Activated CD8-positive, alpha-beta memory T cell treated with anti-CD3 and anti-CD28 coated beads for 1 hour (primary cell): ENCODE data around the gene COL4A2.

Experiments used
- DNase-seq, 2 donors: peaks; one replicate each; pipeline ENCODE4 v3.0.0-alpha.2; 2020; ENCODE audit warnings: low read depth in 1 of 2; ENCODE audit errors: extremely low read depth in 1 of 2

Gene COL4A2

DNA sequence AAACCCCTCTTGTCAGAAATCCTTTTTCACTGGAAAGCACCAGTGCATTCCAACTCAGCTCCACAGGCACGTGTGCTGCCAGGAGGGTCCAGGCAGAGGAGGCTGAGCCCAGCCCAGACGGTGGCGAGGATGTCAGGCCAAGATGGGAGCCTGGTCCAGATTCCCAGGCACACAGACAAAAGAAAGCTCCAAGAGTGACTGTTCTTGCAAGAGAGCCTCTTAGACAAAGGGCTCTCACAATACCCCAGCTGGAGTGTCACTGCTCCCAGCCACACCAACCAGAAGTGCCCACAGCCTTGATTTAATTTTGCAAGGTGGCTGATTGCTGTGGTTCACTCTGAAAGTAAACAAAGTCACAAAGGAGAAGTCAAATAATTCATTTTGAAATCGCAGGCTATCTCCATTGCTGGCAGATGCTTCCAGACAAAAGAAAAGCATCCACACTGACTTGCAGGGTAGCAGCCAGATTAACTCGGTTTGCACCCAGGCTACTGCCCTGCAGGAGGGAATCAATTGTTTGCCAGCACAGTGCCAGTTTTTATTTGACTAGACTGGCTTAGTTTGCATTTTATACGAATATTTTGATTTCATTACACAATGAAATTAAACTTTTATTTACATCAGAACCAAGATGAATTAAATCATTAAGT lies 159.3 kb downstream of the COL4A2 start:
- DNase-seq: no peak

DNA sequence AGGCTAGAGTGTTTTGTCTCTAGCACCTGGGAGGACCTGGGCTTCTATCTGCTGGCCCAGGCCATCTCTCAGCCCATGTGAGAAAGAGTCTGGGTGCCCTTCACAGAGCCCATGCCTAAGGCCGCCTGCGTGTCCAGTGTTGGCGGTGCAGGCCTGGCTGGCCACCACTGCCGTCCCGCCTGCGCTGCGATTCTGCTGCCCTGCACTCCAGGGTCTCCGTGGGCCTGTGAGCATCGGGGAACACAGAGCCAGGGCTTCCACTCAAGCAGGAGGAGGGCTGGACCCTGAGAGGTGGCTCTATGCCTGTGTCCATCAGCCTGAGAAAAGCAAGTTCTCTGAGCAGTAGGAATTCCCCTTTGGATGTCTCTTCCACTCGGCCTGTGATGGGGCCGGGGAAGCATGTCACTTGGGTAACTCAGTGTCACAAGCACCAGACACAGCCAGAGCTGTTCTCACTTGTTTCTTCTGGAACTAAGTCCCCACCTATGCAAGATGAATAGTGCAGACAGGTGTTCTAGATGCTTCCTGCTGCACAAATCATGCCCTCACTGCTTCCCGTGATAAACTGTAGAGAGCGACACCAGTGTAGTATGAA lies 160.5 kb downstream of the COL4A2 start:
- DNase-seq: no peak

DNA sequence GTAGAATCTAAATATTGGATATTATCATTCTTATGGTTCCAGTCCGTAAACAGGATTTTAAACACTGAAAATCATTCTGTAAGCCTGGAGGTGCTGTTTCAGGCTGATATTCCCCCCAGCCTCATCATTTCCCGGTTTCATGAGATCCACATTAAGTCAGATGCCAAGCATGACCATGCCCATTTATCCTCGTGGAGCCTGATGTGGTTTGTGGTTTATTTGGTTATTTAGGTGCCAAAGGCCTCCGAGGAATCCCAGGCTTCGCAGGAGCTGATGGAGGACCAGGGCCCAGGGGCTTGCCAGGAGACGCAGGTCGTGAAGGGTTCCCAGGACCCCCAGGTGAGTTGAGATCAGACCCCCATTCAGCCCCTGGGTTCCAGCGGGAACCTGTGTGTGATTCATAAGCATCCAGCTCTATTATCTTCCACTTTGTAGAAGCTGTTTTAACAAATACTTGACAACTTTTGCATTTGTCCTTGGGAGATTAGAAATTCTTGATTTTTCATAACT lies 162.0 kb downstream of the COL4A2 start:
- no peak for DNase-seq

DNA sequence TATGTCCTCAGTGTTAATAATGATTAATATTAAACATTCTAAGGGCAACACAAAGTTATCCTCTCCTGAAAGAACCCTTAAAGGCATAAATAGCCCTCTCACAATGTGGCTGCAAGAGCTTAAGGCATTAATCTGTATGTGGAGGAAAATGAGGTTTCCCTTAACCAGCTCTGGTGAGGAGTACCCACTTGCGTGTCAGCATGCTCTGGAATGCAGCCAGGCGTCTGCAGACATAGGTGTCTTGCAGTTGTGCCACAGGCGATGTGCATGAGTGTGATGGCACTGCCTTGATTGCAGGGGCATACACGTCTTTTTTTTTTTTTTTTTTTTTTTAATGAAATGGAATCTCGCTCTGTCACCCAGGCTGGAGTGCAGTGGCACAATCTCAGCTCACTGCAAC lies 162.5 kb downstream of the COL4A2 start:
- DNase-seq: no peak

DNA sequence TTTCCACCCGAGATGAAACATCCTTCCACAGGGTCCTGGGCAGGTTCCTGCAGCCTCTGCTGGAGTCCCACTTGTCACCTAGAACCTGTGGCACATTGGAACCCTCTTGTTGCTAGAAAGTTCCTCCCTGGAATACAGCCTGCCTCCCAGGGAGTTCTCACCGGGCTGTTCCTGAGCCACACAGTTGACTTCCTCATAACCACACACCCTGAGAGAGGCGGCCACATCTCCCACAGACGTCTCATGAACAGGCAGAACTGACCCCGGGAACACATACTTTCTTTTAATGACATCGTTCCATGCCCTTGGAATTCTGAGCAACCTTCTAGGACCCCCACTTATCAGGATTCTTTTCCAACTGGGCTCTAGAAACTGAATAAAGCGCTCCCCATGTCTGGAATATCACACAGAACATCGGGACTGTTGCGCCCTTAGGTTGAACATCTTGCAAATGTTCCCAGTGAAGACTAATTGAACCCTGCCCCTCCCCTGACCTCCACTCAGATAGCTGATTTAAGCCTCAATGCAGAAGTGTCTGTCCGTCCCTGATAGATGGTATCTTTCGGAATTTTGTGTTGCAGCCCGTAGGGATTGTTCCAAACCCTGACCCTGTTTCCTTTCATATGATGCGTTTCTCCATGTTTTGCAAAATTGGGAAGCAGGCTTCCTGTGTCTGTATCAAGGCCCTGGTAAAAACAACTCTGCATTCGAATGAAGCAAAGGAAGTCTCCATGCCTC lies 163.4 kb downstream of the COL4A2 start:
- no peak for DNase-seq

DNA sequence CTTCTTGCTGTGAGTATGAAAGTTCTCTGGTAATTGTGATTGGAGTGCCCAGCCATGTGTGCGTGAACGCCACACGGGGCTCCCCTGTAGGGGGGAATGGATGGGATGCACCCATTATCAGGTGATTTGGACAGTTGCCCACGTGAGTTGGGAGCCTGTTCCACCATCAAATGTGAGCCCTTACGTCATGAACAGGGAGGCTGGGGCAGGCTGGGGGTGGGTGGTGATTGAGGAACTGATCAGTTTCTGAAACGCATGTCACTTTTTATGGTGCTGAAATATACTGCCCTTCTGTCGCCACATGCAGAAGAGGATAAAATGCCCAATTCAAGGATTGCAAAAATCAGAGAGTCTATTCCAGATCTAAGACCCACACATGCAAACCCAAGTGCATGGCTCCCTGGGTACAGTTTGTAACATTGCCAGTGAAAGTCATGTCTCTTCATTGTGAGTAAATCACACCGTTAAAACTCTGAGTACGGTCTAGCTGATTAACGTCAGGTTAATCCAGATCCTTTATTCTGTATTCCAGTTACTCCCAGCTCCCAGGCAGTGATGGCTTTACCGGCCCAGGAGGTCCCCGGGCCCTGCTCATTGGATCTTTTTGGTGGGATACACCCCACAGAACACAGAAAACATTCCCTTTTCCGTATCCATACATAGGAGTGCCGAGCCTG lies 164.2 kb downstream of the COL4A2 start:
- DNase-seq: no peak

DNA sequence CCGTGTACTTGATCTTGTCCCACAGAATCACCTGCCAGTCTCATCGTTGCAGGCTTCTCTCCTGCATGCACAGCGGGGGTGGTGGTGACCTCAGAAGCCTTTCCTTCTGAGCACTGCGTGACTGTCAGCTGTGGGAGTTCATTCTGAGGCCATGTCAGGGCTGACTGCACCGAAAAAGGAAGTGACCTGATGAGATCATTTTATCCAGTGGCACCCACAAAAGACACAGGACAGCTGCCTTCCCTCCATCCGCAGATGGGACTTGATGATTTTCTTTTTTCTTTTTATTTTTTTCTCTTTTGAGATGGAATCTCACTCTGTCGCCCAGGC lies 164.7 kb downstream of the COL4A2 start:
- no peak for DNase-seq

DNA sequence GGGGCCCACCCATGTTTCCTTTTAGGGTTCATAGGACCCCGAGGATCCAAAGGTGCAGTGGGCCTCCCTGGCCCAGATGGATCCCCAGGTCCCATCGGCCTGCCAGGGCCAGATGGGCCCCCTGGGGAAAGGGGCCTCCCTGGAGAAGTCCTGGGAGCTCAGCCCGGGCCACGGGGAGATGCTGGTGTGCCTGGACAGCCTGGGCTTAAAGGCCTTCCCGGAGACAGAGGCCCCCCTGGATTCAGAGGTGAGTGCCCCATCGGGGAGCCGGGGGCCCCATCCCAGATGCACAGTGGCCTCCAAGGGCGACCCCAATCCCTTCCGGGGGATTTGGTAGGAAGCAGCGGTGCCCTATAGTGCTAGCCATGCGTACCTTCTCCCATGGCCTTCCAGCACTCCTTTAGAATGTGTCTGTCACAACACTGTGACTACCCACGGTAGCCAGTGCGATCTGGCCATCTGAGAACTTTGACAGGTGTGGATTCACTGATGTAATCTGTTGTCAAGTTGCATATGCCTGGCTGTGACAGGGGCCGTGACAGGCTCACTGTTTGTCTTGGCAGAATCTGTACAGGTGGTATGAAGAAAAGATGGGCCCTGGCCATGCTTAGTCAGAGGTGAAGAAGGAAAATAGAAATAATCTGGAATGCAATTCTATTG lies 165.9 kb downstream of the COL4A2 start:
- no peak for DNase-seq

DNA sequence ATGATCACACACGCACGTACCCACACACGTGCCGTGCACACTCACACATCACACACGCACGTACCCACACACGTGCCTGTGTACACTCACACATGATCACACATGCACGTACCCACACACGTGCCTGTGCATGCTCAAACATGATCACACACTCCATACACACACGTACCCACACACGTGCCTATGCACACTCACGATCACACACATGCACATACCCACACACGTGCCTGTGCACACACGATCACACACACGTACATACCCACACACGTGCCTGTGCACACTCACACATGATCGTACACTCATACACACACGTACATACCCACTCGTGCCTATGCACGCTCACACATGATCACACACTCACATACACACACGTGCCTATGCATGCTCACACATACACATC lies 167.6 kb downstream of the COL4A2 start:
- DNase-seq: no peak

DNA sequence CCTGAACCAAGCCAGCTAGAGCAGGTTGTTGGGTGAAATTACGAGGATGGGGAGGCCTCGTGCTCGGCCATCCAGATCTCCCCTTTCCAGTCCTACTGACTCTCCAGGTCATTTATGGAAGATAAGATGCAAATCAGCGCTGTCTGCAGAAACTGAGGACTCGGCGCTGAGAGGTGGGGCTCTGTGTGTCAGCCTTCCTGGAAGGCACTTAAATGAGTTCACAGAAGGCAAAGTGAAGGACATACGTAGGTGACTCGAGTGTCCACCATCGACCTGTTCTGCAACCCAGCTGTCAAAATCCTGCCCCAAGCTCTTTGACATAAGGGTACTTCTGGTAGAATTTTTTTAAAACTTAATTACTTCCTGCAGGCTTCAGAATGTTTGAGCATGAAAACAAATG lies 168.0 kb downstream of the COL4A2 start:
- no peak for DNase-seq

DNA sequence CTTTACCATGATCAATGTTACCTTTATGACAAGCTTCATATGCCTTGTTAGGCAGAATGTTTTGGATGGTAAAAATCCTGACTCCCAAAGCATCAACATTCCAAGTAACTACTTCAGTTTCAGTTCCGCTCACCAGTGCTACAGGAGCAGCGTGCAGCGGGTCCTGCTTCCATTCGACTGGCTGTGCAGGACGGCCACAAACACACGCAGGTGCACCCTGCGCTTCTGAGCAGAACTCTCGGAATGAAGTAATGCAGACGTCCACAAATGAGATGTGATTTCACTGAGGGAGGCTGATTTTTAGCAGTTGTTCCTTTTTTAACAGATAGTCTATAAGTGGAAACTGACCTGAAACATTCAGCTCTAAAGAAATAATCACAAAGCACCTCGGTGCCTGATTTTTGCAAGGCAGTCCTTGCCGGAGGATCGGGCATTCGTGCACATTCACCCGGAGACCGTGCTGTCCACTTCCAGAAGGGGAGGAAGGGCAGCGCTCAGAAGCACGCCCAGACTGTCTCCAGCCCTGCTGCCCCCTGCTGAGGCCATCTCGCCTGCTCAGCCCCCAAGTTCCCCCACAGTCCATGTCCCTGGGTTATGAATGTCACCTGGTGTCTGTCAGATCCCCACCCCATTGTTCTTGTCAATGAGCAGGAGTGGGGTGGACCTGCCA lies 168.6 kb downstream of the COL4A2 start:
- no peak for DNase-seq

DNA sequence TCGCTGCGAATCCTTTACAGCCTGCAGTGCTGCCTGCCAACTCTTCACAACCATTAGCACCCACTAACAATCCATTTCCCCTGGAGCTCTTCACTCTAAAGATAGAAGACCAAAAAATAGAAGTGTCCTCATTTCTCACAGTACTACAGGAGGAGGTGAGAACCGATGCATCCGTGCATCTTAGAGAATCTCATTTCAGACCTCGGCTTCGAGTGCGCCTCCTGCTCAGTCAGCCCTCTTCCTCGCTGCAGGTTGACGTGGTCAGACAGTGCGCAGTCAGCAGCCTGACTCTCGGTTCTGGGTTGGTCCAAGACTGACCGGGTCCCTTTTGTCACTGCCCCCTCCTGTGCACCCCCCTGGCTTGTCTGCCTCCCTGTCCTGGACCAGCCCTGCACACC lies 169.1 kb downstream of the COL4A2 start:
- DNase-seq: no peak

DNA sequence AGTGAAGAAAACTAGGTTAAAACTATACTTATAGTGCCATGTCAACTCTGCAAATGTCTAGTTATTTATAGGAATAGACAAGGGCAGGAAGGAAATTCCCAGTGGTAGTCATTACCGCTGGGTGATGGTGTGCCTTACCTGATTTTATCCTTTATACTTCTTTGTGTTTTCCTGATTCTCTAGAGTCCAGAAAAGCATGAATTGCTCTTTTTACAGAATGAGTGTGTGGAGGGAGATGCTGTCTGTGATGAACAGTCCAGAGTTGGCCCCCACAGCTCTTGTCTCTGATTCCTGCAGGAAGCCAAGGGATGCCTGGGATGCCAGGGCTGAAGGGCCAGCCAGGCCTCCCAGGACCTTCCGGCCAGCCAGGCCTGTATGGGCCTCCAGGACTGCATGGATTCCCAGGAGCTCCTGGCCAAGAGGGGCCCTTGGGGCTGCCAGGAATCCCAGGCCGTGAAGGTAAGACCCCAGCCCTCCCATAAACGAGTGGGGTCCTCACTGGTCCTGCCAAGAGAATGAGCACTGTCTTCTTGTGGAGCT lies 170.7 kb downstream of the COL4A2 start:
- no peak for DNase-seq

DNA sequence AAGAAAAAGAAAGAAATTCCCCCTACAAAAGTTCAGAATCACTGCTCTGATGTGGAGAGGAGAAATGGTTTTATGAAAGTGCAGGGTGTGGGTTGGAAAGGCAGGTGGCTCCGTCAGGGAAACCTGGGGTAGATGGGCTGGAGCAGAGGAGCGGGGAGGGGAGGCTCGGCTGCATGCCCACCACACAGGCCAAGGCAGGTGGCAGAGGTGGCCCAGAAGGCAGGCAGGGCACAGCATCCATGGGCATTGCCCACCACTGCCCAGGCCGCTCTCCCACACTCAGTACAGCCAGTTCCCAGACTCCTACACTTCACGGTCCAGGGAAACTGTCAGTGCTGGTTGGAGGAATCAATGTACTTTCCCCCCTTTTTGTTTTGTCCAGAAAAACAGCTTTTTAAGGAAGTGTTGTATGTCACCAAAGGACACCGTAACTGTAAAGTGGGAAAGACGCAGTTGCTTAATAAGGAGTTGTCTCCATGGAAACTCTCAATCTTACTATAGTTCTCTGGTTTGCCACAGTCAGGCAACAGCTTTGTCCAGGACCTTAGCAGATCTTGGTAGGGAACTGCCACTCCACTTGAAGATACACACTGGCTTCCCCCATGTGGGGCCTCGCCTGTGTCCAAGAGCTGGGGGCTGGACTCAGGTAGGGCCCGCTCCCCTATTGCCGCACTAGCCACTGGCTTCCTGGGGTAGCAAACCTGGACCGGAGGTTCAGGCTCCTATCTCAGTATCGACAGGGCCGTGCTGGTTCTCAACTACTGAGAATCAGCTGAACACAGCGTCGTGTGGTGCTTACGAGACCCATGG lies 171.5 kb downstream of the COL4A2 start:
- no peak for DNase-seq

DNA sequence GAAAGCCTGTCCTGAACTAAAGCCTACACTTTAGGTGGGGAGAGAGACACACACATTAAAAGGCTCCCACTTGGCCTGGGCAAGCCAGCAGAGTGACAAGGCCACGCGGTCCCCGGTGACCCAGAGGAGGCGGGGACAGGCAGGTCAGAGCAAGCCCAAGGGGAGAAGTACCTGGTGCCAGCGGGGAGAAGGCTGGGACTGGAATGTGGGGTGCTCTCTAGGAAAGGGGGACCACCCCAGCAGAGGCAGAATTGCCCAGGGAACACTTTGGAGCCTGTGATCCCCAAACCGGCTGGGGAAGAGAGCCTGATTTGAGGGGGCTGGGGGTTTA lies 172.1 kb downstream of the COL4A2 start:
- DNase-seq: no peak

DNA sequence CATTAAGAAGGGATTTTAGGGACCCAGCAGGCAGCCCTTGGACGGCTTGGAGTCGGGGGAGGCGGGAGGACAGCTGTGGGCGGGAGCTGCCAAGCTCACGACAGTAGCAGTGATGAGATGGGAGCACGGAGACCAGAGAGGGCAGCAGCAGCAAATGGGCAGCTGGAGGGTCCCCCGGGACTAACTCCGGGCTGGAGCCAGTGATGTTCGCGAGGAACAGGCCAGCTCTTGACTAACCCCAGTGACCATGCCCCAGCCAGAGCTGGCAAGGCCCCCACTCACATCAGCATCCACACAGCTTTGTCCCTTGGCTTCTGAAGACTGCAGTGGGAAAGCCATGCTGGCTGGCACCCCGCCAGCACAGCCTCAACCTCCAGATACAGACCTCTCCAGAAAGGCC lies 172.6 kb downstream of the COL4A2 start:
- DNase-seq: no peak

DNA sequence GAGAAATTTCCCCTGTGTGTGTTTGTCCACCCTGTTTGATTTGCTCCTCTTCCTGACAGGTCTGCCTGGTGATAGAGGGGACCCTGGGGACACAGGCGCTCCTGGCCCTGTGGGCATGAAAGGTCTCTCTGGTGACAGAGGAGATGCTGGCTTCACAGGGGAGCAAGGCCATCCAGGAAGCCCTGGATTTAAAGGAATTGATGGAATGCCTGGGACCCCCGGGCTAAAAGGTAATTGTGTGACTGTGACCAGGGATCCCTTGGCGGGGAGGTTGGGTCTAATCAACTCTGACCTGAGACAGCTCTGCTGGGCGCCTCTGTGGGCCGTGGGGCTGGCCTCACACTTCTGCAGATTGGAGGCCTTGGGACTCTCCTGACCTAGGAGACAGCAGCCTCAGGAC lies 173.1 kb downstream of the COL4A2 start:
- DNase-seq: no peak

DNA sequence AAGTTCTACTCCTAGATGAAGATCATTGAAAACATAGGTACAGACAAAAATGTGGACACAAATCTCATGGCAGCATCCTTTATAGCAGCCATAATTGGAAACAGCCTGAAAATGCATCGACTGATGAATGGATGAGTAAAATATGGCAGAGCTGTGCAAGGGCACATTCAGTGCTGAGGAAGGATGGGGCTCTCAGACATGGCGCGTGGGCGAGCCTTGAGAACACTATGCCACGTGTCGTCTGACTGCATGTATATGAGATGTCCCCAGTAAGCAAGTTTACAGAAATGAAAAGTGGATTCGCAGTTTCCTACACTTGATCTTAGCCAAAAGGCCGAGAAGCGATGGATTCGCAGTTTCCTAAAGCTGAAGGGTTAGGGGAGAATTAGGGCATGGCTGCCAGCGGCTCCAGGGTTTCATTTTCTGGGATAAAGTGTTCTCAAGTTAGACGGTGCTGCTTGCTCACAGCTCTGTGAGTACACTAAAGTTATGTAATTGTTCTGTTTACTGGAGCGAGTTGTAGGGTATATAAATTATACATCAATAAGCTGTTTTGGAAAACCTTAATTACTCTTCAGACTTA lies 176.4 kb downstream of the COL4A2 start:
- no peak for DNase-seq

DNA sequence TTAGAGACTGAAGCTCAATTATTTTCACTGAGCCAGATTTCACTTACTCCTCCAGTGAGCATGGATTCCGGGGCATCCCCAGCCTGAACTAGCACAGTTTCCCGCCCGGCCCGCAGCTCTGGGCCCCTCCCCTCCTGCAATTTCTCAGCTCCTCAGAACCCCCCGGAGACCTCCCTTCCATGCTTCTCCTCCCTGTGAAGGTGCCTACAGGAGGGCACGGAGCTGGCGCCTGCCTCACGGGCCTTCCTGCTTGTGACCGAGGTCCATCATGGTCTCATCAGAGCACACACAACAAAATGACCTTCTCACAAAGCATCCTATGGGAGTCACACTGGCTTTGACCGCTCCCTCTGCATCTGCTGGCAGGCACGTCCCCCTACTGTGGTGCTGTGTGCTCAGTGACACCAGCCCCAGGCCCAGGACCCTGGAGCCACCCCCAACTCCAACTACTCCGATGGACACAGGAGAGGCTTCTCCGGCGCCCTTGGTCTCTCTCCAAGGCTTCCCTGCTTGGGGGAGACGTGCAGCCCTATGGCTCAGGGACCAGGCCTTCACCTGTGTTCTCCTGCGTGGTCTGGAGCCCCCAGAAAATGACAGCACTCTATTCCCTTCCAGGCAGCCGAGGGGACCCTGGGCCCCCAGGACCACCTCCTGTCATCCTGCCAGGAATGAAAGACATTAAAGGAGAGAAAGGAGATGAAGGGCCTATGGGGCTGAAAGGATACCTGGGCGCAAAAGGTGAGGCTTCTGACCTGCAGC lies 177.4 kb downstream of the COL4A2 start:
- no peak for DNase-seq
